Measurements from ENCODE around the gene TMEM179. TPM values are rescaled to one million over a fixed set of nuclear protein-coding genes. Genes with fewer than 3 reads are reported as not detected.

The TMEM179 gene
- total and polyA plus RNA-seq, 2 donors (not counting 3 experiments of a cell fraction or from before 2014, with no cell fraction given): 0.14 TPM; not detected in 1

DNA sequence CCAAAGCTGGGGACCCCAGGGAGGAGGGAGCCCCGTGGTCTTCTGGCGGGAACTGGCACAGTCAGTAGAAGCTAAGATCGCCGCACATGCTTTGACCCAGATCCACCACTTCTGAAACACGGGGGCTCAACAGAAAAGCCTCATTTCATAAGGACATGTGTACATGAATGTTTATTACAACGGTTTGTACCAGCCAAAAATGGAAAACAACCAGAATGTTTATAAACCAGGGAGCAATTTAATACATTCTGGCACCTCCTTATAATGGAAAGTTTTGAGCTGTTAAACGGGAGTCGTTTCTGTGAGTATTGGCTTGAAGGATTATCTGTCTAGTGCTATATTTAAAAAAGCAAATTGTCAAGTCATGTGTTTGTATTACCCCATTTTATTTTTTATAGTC, 7.3 kb upstream of the TMEM179 start:
- Histone ChIP-seq H2AFZ (ENCODE audit: low read depth, low read length) (no peak overlapping the region), H3K4me3 (replicated peaks in 1 of 3; ENCODE audit: insufficient read depth in 1 of 3, low read depth in 1 of 3, low read length in 3 of 3) (no peak overlapping the region), H3K4me1 (ENCODE audit: control insufficient read depth, extremely low read depth, insufficient read depth, low read length) (no peaks in the 10 kb centered on the region), H3K9me1 (replicated peaks; ENCODE audit: control insufficient read depth, extremely low read depth, insufficient read depth, low read length) (no peaks in the 10 kb centered on the region), H3K4me2 (ENCODE audit: insufficient read depth, low read length) (no peak overlapping the region), H3K9me3 (replicated peaks; ENCODE audit: control insufficient read depth, insufficient read depth, low read length) (no peaks in the 10 kb centered on the region), H3K27ac (ENCODE audit: insufficient read depth, low read depth, low read length) (no peak overlapping the region), H3K79me2 (ENCODE audit: control insufficient read depth, insufficient read depth, low read length) (no peaks in the 10 kb centered on the region), H4K20me1 (replicated peaks; ENCODE audit: control insufficient read depth, extremely low read depth, insufficient read depth, low read length) (peaks cover 4% of the 10 kb centered on the region), H3K27me3 (ENCODE audit: control insufficient read depth in 2 of 2, insufficient read depth in 2 of 2, low read length in 2 of 2) (no peaks in the 10 kb centered on the region), H3K9ac (replicated peaks; ENCODE audit: extremely low read depth, insufficient read depth, low read length) (no peak overlapping the region), H3K36me3 (ENCODE audit: control insufficient read depth in 2 of 2, extremely low read depth in 1 of 2, insufficient read depth in 2 of 2, low read length in 2 of 2) (no peaks in the 10 kb centered on the region)
- TF ChIP-seq, protein P1, sequence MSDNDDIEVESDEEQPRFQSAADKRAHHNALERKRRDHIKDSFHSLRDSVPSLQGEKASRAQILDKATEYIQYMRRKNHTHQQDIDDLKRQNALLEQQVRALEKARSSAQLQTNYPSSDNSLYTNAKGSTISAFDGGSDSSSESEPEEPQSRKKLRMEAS (IDR thresholded peaks at IDR 0.05; ENCODE audit: insufficient read depth, insufficient read length): no peak
- intact Hi-C loops (cut with micrococcal nuclease) (no loop called here), dilution Hi-C loops (cut with MboI; ENCODE audit: extremely low pct_ligation_motif_present, low sequenced_read_pairs) (no loop called here)
- FAIRE-seq (no peak), DNase-seq (ENCODE audit: low read depth, low spot score) (no peak)
- ChIA-PET CTCF (no interaction called here), POLR2A (no interaction called here)
- no TSS peak for BruUV-seq (replicated peaks)

DNA sequence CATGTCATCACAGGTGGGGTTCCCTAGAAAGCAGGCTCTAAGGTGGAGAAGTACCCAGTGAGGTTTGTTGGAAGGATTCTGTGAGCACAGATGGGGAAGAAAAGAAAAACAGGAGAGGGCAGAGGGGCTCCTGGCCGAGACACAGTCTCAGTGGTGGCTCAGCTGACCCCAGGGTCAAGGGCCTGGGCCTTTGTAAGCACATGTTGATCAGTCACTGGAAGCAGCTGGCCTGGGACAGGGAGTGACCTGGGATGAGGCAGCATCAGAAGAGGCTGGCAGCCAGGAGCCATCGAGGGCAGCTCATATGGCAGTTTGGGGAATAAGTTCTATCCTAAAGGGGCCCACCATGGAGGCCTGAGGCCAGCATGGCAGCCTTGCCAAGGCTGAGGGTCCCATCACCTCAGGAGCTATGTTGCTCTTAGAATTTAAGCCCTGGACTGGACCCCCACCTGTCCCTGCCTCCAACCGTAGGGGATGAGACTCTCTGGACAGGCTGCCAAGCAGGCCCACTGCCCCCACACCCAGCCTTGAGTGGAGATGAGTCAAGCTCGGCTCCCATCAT, 6.3 kb upstream of the TMEM179 start:
- POLR2A ChIA-PET: no interaction called here
- H3K4me3 ChIP-seq (replicated peaks in 1 of 3; ENCODE audit: insufficient read depth in 1 of 3, low read depth in 1 of 3, low read length in 3 of 3): no peak overlapping the region
- H3K9me3 ChIP-seq (replicated peaks; ENCODE audit: control insufficient read depth, insufficient read depth, low read length): no peaks in the 10 kb centered on the region
- BruUV-seq (replicated peaks): no TSS peak
- dilution Hi-C loops (cut with MboI; ENCODE audit: extremely low pct_ligation_motif_present, low sequenced_read_pairs) (no loop called here), intact Hi-C loops (cut with micrococcal nuclease) (no loop called here)
- no peaks in the 10 kb centered on the region for H3K4me1 ChIP-seq (ENCODE audit: control insufficient read depth, extremely low read depth, insufficient read depth, low read length)
- H3K79me2 ChIP-seq (ENCODE audit: control insufficient read depth, insufficient read depth, low read length): no peaks in the 10 kb centered on the region
- H3K36me3 ChIP-seq (ENCODE audit: control insufficient read depth in 2 of 2, extremely low read depth in 1 of 2, insufficient read depth in 2 of 2, low read length in 2 of 2): no peaks in the 10 kb centered on the region
- H3K9me1 ChIP-seq (replicated peaks; ENCODE audit: control insufficient read depth, extremely low read depth, insufficient read depth, low read length): no peaks in the 10 kb centered on the region
- H3K4me2 ChIP-seq (ENCODE audit: insufficient read depth, low read length): no peak overlapping the region
- H3K27ac ChIP-seq (ENCODE audit: insufficient read depth, low read depth, low read length): no peak overlapping the region
- CTCF ChIA-PET: no interaction called here
- peaks cover 4% of the 10 kb centered on the region for H4K20me1 ChIP-seq (replicated peaks; ENCODE audit: control insufficient read depth, extremely low read depth, insufficient read depth, low read length)
- no peak overlapping the region for H2AFZ ChIP-seq (ENCODE audit: low read depth, low read length)
- no peak for FAIRE-seq
- H3K27me3 ChIP-seq (ENCODE audit: control insufficient read depth in 2 of 2, insufficient read depth in 2 of 2, low read length in 2 of 2): no peaks in the 10 kb centered on the region
- no peak overlapping the region for H3K9ac ChIP-seq (replicated peaks; ENCODE audit: extremely low read depth, insufficient read depth, low read length)
- DNase-seq (ENCODE audit: low read depth, low spot score): no peak
- no peak for TF ChIP-seq GATA2 (IDR thresholded peaks at IDR 0.05; ENCODE audit: insufficient read depth, insufficient read length, low read depth, low read length)
- no peak for TF ChIP-seq FOS (IDR thresholded peaks at IDR 0.05; ENCODE audit: borderline replicate concordance, insufficient read depth, low read length)
- TF ChIP-seq, protein P1 (IDR thresholded peaks at IDR 0.05; ENCODE audit: insufficient read depth, insufficient read length): no peak
- no peak for TF ChIP-seq EZH2 (IDR thresholded peaks at IDR 0.05; ENCODE audit: borderline replicate concordance, low read depth, low read length, severe bottlenecking)
- TF ChIP-seq POLR2A (IDR thresholded peaks at IDR 0.05; ENCODE audit: low read depth, low read length): no peak
- no peak for TF ChIP-seq JUN (IDR thresholded peaks at IDR 0.05; ENCODE audit: borderline replicate concordance, insufficient read depth, insufficient read length, low read depth)
- TF ChIP-seq, protein P2, sequence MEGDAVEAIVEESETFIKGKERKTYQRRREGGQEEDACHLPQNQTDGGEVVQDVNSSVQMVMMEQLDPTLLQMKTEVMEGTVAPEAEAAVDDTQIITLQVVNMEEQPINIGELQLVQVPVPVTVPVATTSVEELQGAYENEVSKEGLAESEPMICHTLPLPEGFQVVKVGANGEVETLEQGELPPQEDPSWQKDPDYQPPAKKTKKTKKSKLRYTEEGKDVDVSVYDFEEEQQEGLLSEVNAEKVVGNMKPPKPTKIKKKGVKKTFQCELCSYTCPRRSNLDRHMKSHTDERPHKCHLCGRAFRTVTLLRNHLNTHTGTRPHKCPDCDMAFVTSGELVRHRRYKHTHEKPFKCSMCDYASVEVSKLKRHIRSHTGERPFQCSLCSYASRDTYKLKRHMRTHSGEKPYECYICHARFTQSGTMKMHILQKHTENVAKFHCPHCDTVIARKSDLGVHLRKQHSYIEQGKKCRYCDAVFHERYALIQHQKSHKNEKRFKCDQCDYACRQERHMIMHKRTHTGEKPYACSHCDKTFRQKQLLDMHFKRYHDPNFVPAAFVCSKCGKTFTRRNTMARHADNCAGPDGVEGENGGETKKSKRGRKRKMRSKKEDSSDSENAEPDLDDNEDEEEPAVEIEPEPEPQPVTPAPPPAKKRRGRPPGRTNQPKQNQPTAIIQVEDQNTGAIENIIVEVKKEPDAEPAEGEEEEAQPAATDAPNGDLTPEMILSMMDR (IDR thresholded peaks at IDR 0.05; ENCODE audit: extremely low read depth in 1 of 2, insufficient read depth in 1 of 2, low read depth in 1 of 2, low read length in 2 of 2): no peak
- TF ChIP-seq MYC (IDR thresholded peaks at IDR 0.05; ENCODE audit: low read depth, low read length): no peak
- no peak for TF ChIP-seq POLR2AphosphoS5 (IDR thresholded peaks at IDR 0.05; ENCODE audit: insufficient read depth, low read depth, low read length)

Measured in endothelial cell of umbilical vein (primary cell).